CD4-positive, alpha-beta T cell treated with Interleukin-15 for 4 hours (primary cell): ENCODE measurements around the gene EGFLAM.
A peak's percentile ranks its signal among the peaks of the same experiment; 100 is the strongest.

Experiments
- DNase-seq: peaks from one replicate; pipeline ENCODE4 v3.0.0-alpha.2; 2020; ENCODE audit warnings: low spot score

Gene EGFLAM

DNA sequence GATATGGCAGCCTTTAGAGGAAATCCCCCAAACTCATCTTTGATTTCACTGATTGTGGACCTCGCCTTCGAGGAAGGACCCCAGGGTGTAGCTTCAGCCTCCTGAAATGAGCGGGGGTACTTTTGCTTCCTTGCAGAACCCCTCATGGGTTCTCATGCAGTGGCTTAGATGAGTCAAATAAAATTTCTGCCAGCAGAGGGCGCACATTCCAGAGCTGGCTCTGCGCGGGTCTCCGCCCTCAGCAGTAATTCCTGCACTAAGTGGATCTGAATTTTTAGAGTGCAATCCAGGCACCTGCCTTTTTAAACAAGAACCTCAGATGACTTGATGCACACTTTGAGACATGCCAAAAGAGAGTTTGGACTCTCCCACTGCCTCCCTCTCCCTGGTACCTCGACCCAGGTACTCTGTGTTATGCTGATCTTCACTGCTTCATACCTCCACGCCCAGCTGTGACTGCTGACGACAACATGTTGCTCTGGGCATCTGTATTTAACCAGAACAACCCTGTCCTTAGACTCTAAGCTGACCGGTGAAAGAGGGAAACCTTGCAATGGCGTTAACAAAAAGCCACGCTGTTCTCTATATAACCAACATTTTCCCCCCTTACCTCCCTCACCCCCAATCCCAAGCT is 7.3 kb downstream of the EGFLAM start:
- peak; percentile 33 for DNase-seq

DNA sequence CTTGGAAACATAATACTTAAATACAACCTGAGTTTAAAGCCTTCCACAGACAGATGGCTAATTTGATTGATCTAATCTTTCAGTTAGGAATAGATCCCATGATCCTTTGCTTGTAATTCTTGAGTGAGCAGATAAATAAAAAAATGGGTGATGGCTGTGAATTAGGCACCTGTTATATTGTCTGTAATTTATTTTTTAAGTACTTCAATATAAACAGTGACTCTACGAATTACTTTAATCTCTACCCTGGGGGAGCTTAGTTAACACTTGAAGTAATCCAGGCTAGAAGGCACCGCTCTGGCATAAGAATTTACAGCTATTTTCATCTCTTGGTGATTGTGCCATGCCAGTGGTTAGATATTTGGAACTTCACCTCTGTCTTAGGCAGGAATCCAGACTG is 9.0 kb downstream of the EGFLAM start:
- DNase-seq: no peak

DNA sequence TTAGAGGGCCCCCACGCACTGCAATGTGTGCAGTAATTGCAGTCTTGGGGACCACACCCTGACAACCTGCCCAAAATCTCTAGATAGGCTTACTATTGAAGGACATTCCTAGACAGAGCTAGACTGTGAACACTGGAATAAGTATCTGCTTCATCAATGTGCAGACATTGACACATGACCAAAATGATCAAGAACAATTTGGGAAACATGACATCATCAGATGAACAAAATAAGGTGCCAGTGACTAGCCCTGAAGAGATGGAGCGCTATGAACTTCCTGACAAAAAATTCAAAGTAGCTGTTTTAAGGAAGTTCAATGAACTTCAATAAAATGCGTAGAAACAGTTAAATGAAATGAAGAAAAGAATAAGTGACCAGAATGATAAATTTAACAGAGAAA is 15.3 kb downstream of the EGFLAM start:
- no peak for DNase-seq

DNA sequence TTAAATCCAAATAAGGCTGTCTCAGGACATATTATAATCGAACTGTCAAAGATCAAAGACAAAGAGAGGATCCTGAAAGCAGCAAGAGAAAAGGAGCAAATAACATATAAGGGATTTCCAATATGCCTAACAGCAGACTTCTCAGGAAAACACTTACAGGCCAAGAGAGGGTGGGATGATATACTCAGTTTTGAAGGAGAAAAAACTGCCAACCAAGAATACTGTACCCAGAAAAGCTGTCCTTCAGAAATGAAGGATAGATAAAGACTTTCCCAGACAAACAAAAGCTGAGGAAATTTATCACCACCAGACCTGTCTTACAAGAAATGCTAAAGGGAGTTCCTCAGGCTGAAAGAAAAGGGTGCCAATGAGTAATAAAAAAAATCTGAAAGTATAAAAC is 16.0 kb downstream of the EGFLAM start:
- no peak for DNase-seq

DNA sequence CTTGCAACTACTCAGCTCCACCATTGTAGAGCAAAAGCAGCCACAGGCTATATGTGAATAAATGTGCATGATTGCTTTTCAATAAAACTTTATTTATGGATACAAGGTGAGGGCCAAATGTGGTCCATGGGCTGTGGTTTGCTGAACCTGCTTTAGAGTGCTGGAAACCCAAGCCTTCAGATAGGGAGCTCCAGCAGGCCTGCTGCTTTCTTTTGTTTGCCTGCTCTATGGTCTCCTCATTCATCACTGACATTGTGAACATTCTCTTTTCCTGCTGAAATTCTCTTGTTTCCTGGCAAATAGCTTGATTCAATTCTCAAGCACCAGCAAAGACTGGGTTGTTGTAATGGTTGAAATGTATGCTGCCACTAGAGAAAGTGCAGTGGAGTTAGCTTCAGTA is 26.0 kb downstream of the EGFLAM start:
- DNase-seq: no peak

DNA sequence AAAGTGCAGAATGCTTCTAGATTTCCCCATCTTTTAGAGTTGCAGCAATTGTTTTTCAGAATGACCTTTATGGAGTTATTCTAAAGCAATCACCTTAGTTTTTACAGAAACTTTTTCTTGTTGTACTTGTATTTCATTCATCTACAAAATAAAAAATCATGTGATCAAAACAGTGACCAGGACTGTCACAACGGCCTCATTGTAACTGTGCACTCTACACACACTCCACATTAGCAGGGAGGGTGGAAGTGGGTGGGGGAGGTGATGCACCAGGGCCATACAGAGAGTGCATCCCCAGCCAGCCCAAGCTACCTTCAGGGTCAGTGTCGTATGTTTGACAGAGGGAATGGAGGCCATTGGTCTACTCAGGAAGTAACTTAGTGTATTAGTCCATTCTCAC is 26.9 kb downstream of the EGFLAM start:
- no peak for DNase-seq

DNA sequence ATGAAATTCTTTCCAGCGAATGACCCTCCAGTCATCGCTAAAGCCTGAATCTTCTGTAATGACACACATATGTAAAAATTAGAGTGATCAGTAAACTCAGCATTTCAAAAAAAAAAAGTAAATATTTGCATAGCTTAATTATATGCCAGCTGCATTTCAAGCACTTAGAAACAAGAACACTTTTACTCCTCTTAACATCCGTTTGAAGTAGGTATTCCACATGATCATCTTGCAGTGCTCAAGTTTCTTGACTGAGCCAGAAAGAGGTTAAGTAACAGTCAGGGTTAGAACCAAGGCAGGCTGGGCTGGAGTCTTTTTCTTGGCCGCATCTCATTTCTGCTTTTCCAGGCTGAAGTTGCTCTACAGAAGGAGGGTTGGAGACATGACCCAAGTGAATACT is 27.6 kb downstream of the EGFLAM start:
- no peak for DNase-seq

DNA sequence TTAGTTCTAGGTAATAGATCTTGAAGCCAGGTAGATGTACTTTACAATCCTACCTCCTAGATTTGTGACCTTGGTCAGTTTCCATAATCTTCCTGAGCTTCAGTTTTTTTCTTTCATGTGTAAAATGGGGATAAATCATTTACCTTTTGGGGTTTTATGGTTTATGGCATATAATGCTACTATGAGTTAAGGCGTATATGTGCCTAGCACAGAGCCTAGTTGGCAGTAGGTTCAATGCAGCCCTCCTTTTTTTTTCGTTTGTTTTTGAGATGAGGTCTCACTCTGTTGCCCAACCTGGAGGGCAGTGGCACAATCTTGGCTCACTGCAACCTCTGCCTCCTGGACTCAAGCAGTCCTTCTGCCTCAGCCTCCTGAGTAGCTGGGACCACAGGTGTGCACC is 28.8 kb downstream of the EGFLAM start:
- DNase-seq: no peak

DNA sequence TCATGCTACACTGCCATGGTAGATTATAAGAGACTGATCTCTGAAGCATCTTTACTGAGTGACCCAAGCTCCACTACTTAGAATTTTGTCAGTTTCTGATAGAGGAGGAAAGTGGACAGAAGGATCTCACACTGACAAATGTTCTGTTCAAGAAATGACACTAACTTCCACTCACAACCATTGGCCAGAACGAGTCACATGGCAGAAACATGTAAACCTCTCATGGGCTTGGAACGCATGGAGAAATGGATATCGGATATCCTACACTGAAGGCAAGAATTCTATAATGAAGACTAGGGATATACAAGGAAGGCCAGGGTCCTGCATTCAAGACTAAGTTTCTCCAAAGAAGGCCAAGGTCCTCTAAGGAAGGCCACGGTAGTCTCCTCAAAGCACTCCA is 31.1 kb downstream of the EGFLAM start:
- DNase-seq: no peak

DNA sequence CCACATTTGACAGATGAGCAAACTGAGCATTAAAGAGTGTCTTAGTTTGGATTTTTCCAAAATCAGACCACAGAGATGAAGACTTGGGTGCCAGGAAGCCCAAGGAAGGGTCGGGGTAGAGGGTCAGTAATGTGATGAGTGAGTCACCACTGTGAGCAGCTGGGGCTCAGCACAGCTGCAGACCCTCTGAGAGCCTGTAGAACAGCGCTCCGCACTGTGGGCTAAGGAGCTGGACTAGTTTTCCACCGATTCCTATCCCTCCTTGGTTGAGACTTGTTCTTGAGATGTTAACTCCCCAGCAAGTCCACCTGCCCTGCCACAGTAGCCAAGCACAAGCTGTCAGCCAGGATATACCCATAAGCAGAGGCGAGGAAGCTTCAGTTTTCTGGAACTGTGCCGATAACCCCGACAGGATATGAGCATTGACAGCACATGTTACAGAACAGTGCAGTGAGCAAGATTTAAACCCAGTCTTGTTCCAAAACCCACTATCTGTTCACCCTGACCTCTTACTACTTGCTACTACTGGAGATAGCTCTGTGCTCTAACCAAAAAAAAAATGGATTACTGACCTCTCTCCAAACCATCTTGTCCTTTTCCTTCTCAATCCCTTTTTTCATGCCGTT is 31.8 kb downstream of the EGFLAM start:
- DNase-seq: no peak

DNA sequence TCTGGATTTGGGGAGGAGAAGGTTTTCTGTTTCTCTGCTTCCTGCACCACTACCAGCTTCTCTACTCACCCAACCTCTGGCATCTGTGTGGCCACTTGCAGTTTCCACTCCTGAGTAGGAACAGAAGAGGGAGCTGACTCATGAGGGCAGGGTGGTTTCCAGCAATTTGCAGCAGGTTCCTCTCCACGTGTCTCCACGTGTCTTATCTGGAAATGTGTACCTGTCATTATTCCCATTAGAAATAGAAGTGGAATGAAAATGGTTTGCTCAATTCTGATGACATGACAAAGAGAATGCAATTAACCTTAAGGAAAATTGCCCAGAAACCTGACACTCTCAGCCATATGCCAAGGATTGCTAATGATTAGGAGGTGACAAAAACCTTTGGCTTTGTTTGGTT is 33.0 kb downstream of the EGFLAM start:
- DNase-seq: no peak

DNA sequence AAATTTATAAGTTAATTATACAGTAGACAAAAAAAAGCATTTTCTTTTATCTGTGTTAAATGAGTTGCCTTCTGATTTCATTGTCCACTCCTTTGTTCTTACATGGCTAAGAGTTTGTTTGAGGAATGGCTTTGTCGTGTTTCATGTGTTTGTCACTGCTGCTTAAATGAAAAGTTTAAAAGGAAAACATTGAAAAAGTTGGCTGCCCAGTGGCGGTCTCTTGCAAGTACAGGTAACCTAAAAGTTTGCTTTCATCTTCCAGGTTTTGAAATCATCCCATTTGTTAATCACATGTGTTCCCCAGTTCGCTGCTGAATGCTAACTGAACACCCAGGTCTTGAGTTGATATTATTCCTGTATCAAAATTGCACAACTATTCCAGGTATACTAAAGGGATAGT is 33.9 kb downstream of the EGFLAM start:
- no peak for DNase-seq

DNA sequence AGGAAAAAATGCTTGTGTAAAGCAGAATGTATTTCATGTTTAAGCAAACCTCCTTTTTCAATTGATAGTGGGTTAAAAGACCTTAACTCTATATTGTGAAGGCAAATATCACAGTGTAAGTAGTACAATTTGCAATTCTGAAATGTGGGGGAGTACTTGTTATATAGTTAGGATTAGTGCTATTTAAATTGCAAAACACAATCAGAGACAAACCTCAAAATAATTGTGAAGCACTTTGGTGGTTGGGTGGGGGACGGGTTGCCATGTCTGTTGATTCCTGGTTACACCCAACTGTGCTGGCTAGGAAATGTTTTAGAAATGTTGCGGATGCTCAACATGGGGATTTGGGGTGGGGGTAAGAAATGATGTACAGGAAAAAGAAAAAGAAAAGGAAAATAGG is 37.4 kb downstream of the EGFLAM start:
- no peak for DNase-seq

DNA sequence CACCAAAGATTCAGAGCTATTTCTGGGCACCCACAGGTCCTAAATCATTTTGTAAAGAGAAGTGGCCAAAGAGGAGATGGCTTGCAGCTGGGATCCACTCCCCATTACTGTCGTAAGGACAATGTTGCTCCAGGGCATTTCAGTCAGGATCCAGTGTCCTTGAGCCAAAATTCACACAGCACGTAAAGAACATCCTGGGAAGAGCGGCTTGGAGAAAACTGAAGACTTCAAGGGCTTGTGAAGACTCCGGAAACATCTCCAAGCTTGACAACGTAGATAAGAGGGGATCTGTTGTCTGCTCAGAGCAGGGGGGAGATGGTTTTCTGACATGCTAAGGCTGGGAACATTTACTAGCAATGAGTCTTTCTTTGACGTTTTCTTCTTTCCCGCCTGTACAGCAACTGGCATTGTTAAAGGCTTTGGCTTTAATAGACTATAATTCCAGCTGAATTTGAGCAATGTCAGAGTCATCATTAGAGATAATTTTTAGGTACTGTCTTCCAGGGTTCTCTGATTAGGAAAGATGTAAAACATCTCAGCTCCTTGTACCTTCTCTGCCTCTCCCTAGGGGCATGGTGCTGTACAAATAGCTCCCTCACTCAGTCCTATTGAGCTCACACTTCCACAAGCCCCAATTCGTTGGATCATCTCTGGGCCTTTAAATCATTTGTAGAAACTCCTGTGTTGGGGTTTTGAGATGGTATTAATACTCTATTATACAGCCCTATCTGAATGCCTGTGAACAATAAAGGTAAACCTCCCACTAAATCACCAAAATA is 39.7 kb downstream of the EGFLAM start:
- no peak for DNase-seq

DNA sequence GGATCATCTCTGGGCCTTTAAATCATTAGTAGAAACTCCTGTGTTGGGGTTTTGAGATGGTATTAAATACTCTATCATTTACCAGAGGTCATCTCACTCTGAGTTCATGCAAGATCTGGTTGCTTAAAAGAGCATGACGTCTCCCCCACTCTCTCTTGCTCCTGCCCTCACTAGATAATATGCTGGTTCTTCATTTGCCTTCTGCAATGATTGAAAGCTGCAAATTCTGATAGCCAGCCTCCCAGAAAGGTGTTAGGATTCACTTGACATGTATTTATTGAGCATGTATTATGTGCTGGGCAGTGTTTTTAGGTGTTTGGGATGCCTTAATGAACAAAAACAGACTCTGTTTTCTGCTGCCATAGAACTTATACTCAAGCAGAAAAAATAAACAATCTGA is 41.2 kb downstream of the EGFLAM start:
- no peak for DNase-seq

DNA sequence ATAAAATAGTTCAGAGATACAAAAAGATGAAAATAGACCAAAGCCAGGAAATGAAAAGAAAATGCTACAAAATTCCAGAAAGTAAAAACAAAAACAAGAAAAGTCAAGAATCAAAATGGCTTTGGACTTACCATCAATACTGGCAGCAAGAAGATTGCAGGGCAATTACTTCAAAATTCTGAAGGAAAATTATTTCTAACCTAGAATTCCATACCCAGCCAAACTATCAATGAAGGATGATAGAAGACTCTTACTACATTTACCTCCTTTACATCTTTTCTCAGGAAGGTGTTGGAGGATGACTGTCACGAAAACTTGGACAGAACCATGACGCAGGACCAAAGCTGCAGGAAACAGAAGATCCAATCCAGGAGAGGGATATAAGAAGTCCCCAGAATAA is 46.8 kb downstream of the EGFLAM start:
- no peak for DNase-seq

DNA sequence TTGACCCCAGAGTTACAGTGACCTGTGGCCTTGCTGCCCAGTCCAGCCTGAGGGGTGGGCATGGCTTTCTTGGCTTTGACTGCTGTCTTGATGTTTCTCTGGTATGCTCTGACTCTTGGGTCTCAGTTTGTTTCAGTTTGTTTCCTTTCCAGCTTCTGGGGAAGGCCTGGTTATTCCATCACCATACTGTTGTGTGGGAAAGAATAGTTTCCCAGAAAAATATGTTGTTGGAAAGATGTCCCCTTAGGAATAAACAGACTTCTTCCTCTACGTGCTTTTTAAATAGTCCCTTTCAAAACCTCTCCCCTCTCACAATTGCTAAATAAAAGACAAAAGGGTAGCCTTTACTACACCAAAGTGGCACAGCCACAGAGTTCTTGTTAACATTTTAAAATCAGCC is 49.5 kb downstream of the EGFLAM start:
- no peak for DNase-seq

DNA sequence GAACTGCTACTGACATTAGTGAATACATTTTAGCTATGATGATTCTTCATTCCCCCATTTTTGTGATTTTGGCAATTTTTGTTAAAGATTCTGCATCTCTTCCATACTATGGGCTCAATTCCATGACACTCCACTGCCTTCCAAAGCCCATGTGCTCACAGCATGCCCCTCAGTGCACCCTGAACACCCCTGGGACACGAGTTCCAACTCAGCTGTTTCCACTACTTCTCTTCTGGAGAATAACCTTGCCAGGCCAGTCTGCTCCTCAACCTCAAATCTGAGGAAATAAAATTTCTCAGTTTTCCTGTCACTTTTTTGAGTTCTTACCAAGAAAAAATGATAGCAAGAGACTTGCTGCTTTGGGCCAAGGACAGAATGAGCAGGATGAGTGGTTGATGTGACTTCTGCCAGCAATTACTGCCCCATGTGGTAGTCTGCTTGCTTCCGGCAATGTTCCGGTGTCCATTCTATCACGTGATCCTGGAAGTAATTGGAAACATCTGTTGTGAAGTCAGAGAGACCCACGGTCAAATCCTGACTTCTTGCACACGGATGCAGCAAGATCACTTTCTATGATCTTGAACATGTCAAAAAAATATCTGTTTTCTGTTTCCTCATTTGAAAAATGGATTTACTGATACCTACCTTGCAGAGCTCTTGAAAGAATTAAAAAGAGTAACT is 58.3 kb downstream of the EGFLAM start:
- no peak for DNase-seq

DNA sequence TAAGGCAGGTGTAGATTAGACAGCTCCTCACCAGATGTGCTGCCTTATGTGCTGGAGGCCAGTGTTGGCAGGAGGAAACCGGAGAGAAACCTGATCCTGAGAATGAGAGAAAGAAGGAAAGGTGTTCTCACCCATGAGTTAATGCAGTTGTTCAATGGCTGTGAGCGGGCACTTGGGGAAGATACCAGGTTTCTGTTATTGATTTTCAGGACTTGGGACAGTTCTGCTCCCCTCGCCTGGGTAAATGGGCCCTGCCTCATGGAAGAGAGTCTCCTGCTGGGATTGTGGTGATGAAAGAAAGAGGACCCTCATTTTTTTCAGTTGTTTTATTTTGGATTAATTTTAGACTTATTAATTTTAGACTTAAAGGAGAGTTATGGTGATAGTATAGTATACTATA is 59.5 kb downstream of the EGFLAM start:
- DNase-seq: no peak

DNA sequence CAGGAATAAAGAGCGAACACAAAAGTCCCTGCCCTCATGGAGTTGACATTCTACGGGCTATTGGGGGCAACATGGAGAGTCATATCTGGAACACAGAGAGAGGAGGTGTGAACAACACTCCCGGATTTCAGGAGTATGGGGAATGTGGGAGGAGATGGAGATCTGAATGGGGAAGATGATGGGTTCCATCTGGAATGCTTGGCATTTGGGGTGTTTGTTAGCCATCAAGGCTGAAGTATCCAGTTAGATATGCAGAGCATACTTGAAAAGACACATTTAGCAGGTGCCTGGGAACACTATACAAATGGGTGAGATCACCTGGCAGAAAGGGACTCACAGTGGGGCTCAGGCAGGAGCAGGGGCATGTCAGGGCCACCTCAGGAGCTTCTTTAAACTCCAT is 61.1 kb downstream of the EGFLAM start:
- no peak for DNase-seq

DNA sequence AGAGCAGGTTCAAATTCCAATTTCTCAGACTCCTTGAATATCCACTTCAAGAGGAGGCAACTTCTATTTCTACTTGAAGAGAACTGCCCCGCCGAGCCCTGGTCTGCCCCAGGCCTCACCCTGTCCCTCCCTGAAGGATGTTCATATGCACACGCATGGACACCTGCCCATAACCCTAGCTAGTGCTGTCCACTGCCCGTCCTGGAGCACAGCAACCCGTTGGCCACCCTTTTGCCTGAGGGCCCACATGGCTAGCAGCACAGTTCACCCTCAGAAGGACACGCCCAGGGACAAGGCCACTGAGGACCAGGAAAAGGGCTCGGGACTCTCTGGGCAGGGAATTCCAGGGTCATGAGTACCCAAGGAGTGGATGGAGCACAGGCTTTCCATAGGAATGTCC is 63.6 kb downstream of the EGFLAM start:
- no peak for DNase-seq

DNA sequence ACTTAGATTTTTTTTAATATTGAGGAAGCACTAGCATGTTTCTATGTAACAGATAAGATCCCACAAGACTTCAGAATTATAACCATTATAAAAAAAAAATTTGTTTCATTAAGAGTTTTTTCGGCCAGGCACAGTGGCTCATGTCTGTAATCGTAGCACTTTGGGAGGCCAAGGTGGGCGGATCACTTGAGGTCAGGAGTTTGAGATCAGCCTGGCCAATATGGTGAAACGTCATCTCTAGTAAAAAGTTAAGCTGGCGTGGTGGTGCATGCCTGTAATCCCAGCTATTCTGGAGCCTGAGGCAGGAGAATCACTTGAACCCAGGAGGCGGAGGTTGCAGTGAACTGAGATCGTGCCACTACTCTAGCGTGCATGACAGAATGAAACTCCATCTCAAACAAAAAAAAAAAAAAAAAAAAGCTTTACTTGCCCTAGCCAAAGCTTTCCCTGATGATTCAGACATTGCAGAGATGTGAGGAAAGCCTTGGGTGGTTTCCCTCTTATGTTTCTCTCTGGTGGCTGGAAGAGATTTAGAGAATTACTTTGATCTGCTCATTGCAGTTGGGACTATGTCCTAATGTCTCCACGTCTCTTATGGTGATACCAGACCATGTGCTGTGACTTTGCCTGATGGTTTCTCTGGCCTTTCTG is 65.4 kb downstream of the EGFLAM start:
- DNase-seq: no peak
